HG03175 (cell line): ENCODE measurements around the gene CEP72.
"Not testable (repeated sequence)": the region's sequence is repeated elsewhere in the genome, so short reads cannot be mapped to it uniquely, and the experiment has no call there.

Experiments used
- ATAC-seq: cut with Tn5 transposase; IDR thresholded peaks from one replicate; pipeline ENCODE4 v1.9.1; 2021; ENCODE audit warnings: mild to moderate bottlenecking, moderate library complexity; ENCODE audit not compliant: unreplicated experiment

The CEP72 gene

GRCh38 chr5:595285-595875, 16.8 kb upstream of the CEP72 start:
- ATAC-seq, result no peak

DNA sequence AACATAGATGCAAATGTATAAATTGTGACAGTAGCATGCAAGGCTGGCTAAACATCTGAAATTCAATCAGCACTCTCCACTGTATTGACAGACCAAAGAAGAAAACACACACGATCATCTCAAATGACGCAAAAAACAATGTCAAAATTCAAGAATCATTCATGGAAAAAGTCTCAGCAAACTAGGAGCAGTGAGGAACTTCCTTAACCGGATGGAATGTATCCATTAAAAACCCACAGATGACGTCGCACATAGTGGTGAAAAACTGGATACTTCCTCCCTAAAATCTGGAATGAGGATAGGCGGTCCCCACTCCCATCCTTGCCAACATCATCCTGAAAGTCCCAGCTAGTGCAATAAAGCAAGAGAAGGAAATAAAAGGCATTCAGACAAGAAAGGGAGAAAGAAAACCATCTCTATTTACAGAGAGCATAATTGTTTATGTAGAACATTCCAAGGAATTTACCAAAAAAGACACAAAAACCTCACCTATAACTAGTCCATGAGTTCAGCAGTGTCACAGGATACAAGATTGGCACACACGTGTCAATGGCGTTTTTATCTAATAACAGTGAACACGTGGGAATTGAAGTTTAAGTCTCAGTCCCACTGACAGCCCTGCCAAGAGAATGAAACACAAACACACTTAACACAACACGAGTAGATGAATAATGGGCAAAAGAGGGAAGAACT, 14.1 kb upstream of the CEP72 start:
- ATAC-seq, result no peak

DNA sequence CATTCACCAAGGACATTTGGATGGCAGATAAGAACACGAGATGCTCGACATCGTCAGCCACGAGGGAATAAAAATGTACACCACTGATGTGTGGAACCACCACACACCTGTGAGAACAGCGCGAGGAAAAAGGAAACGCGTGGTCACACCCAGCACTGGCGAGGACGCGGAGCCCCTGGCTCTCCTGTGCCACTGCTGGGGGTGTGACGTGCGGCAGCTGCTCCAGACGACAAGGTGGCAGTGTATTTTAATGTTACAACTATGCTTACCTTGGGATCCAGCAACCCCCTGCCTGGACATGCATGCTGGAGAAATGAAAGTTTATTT, 13.6 kb upstream of the CEP72 start:
- no peak for ATAC-seq

DNA sequence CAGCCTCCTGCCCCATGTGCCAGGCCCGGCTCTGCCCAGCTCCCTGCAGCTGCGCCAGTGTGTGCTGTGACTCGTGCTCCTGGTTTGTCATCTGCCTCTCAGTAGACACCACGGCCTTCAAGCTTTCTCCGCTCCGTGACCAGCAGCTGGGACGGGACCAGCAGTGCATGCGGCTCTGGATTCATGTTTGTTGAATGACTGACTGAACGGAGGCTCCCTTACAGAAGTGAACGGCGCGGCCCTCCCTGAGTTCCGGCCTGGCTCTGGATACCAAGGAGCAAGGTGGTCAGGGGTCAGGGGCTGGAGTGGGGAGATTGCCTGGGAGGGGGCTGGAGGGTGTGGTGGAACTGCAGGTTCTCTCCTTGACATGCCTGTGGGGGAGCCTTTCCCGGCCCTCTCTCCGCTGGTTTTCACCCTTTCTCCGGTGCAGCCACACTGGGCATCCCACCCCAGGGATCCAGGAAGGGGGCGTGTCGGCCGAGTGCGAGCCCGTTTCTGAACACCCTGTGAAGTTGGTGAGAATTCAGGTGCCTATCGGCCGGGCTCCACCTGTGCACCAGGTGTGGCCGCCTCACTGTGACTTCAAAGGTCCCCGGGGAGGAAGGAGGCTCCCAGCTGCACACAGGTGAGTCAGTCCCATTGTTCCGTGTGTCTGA, 11.1 kb upstream of the CEP72 start:
- ATAC-seq, result no peak

DNA sequence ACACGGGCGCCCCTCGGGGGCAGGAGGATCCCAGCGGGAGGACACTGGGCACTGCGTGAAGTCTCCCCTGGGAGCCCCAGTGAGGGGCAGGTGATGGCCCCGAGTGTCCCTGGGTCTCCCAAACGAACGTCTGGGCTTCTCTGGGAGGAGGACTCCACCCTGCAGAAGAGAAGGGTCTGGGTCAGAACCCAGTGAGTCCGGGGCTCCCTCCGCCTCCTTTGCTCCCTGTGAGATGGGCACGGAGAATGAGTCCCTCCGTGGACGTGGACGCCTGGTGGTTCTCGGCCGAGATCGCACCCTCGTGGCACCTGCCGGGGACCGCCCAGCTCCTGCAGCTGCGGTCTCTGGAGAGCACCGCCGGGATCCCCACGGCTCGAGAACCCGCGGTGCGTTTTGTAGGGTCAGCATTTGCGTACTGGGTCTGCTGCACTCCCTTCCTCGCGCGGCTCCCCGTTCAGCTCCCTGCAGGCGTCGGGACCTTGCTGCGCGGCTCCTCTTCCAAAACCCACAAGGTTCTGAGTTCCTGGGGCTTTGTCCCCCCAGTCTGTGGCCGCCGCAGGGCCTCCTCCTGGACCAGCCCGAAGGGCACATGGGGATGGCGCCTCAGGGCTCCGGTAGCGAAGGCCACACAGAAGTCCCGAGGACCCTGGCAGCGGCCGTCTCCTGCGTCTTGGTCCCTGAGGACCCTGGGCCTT, 10.2 kb upstream of the CEP72 start:
- ATAC-seq, result no peak

GRCh38 chr5:602466-603035, 9.6 kb upstream of the CEP72 start:
- no peak for ATAC-seq

DNA sequence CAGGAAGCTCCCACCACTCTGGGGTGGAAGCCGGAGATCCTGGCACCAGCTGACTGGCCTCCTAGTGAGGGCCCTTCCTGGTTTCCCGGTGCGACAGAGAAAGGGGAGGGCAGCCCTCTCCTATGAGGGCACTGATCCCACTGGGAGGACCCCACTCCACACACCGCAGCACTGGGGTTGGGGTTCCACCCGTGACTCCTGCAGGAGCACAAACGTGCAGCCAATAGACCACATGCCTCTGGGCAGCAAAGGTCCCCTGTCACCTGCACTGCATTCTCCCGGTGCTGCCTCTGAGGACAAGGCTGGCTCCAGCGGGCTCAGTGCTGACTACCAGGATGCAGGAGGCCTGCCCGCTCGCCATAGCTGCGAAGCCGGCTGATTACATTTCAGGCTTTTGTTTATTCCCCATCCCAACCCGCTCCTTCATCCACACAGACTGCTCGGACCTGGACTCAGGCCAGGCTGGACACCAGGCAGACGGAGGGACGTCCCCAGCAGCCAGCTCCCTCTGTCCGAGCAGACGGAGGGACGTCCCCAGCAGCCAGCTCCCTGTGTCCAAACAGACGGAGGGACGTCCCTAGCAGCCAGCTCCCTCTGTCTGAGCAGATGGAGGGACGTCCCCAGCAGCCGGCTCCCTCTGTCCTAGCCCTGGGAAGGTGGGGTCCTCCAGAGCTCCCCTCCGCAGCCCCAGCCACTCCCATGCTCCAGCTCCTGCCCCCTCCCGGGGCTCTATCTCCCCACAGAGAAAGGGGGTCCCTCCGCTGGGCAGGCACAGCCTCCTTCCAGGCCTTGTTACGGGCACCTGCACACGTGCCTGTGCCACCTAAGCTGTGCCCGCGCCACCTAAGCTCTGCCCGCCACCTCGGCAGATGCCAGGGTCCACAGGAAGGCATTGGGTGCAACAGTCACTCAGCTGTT, 8.8 kb upstream of the CEP72 start:
- ATAC-seq, result no peak

DNA sequence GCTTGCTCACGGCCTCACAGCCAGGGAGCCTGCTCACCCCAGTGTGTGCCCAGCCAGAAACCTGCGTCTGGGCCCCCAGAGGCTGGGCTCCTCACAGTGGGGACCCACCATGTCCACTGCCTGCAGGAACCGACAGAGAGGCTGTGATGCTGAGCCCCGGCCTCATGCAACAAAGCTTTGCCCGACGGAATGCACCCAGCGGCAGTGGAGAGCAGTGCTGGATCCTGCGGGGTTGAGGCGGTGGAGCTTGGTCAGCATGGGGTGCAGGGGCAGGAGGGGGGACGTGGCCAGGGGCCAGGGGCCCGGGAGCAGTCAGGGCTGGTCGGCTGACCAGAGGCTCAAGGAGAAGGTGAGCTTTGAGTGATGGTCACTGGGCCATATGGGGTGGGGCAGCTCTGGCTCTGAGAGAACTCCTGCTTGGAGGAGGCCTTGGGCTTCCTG, 7.7 kb upstream of the CEP72 start:
- no peak for ATAC-seq

DNA sequence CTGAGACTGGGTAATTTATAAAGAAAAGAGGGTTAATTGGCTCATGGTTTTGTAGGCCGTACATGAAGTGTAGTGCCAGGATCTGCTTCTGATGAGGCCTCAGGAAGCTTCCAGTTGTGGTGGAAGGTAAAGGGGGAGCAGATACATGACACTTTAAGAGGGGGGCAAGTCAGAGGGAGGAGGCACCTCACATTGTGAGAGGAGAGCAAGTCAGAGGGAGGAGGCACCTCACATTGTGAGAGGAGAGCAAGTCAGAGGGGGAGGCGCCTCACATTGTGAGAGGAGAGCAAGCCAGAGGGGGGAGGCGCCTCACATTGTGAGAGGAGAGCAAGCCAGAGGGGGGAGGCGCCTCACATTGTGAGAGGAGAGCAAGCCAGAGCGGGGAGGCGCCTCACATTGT, 7.0 kb upstream of the CEP72 start:
- not testable (repeated sequence) for ATAC-seq

GRCh38 chr5:606061-606460, 6.1 kb upstream of the CEP72 start:
- no peak for ATAC-seq

DNA sequence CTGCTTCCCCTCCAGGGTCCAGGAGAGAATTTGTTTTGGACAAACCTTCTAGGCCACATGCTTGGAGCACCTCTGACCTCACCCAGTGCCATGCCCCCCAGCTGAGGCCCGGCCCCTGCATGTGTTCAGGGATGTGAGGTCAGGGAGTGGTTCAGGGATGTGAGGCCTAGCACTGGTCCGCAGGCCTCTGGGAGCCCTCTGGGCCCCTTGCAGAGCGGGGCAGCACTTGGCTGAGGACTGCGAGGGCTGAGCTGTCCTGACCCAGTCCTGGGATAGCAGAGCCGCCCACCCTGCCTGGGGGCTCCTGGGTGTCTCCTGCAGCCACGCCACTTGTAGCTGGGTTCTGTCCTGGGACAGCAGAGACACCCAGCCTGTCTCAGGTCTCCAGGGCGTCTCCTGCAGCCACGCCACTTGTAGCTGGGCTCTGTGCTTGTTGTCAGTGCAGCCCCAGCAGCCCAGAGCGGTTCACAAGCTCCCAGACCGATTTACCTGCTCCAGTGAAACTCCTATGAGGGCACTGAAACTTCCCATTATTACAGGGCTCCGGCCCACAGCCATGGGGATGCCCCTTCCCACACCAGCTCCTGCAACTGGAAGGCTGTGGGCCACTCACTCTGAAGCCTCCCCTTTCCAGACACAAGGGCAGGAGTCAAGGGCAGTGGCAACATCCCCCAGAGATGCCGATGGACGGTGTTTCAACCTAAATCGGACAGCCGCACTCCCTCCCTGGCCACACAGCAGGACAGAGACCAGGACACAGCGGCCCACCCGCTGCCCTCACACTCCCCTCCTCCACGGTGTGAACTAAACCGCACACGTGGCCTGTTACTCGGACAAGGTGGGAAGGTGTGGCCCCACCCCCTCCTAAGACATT, 5.4 kb upstream of the CEP72 start:
- no peak for ATAC-seq

DNA sequence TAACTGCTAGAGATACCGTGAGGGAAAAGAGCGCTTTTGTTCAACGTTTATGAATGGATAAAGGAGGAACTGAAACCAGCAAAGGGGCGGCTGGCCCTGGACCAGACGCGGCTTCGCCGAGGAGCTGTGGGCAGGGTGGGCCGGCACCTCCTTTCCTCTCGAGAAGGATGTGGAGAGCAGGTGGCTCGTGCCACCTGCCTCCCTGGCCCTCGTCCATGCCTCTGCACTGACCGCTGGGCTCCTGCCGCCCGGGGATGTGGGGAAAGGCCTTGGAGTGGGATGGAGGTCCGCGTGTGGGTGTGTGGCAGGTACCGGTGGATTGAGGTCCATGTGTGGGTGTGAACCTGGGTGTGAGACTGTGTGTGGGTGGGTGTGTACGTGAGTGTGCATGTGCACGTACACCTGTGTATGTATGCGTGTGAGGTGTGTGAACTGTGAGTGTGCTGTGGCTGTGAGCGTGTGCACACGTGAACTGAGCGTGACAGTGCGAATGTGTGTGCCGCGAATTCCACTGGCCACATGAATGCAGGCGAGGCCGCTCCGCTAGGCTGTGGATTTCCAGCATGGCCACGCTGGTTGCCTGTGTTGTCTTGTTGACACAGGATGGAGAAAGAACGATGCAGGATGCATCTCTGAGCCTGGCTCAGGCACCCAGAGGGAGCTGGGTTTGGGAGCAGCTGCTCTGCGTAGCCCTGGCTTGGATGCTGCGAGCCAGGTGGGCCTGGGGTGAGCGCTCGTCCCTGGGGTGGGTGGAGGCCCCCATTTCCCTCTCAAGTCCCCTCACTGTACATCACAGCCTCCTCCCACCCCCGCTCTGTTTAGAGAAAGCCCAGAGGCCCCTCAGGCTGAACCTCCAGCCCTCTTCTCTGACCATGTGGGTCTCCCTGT, 4.4 kb upstream of the CEP72 start:
- peak; percentile 63 for ATAC-seq

GRCh38 chr5:608429-609370, 3.4 kb upstream of the CEP72 start:
- ATAC-seq, result no peak

- no peak for ATAC-seq
These were observed 2.6 kb upstream of the CEP72 start for GRCh38 chr5:609506-609905.

- ATAC-seq, result no peak
These were observed 2.0 kb upstream of the CEP72 start for GRCh38 chr5:610011-610743.
